Stimulated activated CD4-positive, alpha-beta T cell treated with anti-CD3 and anti-CD28 coated beads, Interleukin-2, amount 100 ng/mL, for 4 hours (primary cell): Measurements from ENCODE around the gene TLE6.
A peak's percentile ranks its signal among the peaks of the same experiment; 100 is the strongest.
"Not testable (repeated sequence)": the region's sequence is repeated elsewhere in the genome, so short reads cannot be mapped to it uniquely, and the experiment has no call there.

ENCODE experiments used
- DNase-seq: peaks from one replicate; pipeline ENCODE4 v3.0.0-alpha.2; 2020; ENCODE audit warnings: low read depth

Gene TLE6

GRCh38 chr19:3029065-3029923 is 51.9 kb downstream of the TLE6 start, which contains the start of gene TLE2:
Gene TLE2 (minus strand): TSS chr19:3029280. CDS start chr19:3028904, 376 bp downstream.
- DNase-seq = no peak

- DNase-seq = no peak
Observed at GRCh38 chr19:3031607-3031867, 54.2 kb downstream of the TLE6 start.

DNA sequence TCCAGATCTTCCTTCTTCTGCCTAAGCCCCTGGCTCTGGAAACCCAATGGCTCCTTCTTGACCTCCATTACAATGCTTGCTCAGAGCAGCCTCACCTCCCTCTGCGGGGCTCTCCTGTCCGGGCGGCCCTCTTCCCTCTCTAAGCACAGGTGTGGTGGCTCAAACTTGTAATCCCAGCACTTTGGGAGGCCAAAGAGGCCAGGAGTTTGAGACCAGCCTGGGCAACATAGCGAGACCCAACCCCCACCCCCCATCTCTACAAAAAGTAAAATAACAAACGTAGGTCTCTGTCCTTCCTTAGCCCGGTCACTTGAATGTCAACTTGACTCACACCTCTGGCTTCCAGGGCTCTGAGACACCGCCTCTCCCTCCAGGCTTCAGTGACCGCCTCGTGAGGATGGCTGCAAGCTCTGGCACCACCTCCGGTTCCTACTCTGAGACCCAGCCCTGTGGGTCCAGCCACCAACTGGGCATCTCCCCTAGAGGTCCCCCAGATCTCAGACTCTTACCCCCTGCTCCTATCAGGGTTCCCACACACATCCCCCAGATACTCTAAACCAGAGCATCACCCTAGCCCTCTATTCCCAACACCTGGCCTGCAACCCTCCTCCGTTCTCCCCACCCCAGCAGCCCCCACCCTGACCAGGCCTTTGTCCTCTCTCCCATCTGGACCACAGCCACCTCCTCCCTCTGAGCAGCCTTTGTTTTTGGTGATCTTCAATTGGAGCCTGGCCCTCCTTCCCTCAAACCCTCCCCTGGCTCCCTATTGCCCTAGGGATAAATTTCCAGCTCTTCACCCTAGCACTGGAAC is 56.4 kb downstream of the TLE6 start:
- DNase-seq = no peak

DNA sequence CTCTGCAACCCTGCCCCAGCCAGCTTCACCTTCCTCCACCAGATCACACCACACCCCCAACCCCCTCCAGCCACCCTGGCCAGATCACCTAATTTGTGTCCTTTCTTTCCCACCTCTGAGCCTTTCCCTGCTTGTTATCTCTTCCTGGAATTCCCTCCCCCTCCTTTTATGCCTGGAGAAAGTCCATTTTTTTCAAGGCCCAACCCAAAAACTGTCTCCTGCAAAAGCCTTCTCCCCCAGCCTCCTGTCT is 57.0 kb downstream of the TLE6 start:
- DNase-seq = no peak

GRCh38 chr19:3034656-3035541 is 57.5 kb downstream of the TLE6 start:
- no peak for DNase-seq

GRCh38 chr19:3035542-3036118 is 58.3 kb downstream of the TLE6 start:
- DNase-seq = peak; percentile 94

- peak; percentile 63 for DNase-seq
Observed at GRCh38 chr19:3036119-3036976, 59.0 kb downstream of the TLE6 start.

GRCh38 chr19:3036977-3037544 is 59.7 kb downstream of the TLE6 start:
- DNase-seq = not testable (repeated sequence)

- no peak for DNase-seq
Observed at GRCh38 chr19:3038214-3038613, 60.9 kb downstream of the TLE6 start.

DNA sequence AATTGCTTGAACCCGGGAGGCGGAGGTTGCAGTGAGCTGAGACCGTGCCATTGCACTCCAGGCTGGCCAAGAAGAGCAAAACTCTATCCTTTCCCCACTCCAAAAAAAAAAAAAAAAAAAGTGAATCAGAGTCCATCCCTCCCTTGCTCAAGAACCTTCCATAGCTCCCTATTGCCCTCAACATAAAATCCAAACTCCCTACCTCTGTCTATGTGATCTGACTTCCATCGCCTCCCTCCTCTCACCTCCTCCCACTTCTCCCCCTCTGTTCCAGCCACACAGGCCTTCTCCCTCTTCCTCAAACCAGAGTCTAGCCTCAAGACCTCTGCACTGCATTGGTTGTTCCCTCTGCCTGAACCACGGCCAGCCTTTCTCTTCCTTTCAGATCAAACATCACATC is 61.8 kb downstream of the TLE6 start:
- no peak for DNase-seq

DNA sequence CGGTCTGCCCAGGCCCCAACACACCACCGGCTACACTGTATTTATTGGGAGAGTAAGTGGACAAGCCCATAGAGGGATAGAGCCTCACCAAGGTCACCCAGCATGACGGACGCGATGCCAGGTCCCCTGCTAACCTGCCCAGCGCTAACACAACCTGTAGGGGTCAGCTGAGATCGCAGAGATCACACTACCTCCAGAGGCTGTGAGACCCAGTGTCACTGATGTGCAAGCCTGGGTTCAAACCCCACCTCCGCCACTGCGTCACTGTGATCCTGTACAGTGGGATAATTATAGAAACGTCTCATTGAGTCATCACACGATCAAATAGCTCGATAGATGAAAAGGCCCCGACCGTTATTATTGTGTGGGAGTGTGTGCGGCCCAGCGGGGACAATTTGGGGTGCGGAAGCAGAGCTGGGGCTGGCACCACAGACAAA is 62.3 kb downstream of the TLE6 start:
- DNase-seq = no peak

DNA sequence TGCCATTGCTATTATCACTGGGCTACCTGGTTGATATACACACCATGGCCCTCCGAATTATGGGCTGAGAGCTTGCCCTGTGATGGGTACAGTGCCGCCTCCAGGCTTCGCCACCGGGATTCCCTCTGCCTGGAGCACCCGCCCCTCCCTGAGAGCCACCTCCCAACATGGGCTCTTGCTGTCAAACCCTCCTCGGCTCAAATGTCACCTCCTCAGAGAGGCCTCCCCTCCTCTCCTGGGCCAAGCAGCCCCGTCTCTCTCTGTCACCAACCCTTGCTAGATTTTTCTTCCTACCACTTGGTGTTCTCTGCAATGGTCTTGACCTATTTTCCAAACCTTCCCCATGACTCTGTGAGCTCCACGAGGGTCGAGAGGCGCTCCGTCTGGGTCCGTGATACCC is 64.0 kb downstream of the TLE6 start:
- no peak for DNase-seq

DNA sequence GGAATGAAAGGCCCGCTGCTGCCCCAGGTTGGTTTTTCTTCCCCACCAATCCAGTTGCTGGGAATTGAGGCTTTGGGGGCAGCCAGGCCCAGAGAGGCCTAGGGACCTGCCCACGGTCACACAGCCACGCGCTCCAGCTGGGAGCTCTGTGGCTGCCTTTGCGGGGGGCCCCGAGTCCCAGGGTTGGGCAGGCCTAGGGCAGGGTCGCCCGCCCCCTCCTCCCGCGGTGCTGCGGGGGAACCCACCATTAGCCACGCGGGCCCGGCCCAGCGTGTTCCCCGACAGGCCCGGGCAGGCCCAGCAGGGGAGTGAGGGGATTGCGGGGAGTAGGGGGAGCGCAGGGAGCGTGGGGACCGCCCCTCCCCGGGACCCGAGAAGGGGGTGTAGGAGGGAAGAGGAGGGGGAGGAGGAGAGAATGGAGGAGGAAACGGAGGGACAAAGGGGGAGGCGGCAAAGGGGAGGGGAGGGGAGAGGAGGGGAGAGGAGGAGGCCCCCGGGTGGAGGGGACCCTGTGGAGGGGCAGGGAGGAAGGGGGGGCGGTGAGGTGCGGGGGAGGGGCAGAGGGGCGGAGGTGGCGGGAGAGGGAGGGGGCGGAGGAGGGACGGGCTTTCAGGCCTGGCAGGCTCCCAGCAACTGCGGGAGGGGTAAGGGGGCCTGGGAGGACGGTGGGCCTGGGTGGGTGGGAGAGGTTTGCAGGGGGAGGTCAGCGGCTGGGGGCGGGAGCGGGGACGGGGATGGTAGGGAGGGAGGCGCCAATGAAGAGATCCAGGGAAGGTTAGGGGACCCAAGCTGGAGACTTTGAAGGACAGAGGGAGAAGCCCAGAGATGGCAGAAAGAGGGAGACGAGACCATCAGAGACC is 64.6 kb downstream of the TLE6 start:
- no peak for DNase-seq

DNA sequence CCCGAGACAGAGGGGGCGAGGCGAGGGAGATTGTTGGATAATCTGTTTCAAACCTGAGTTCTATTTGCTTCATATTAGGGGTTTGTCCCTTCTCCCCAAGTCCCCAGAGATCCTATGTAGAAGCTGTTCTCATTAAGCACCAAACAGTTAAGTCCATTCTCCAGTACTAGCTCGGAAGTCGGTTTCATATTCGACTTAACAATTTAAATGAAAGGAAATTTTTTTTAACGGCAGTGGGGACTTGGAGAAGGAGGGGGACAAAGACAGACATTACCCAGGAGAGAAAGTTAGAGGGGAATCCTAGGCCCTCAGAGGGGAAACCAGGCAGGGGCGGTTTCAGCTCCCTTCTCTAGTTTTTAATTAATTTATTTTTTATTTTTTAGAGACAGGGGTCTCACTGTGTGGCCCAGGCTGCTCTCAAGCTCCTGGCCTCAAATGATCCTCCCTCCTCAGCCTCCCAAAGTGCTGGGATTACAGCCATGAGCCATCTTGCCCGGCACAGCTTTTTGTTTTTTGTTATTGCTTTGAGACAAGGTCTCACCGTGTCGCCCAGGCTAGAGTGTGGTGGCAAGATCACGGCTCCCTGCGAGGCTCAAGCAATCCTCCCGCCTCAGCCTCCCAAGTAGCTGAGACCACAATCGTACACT is 65.4 kb downstream of the TLE6 start:
- no peak for DNase-seq
